Kasumi-1 (cell line): ENCODE data around the gene UTS2R.
"Not testable (repeated sequence)": the region's sequence is repeated elsewhere in the genome, so short reads cannot be mapped to it uniquely, and the experiment has no call there.

Experiments
- DNase-seq, 2 experiments: peaks; one replicate each; lab custom pipeline; 2025; lab: John Stamatoyannopoulos, UW

Gene UTS2R

DNA sequence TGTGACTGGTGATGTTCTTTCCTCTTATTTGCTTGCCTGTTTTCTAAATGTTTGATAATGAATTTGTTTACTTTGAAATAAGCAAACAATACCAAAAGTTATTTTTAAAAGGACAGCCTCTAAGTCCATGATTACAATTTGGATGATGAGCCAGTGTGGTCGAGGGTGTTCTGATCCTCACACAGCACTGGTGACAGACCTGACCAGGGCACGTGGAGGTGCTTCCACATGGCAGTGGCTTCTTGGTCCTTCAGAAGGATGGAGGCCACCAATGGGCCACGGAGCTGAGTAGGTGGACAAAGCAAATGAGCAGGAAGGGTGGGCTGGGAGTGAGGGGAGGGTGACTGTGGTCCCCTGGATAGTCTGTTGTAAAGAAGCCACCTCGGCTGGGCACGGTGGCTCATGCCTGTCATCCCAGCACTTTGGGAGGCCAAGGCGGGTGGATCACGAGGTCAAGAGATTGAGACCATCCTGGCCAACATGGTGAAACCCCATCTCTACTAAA lies 16.7 kb upstream of the UTS2R start:
- no peak for DNase-seq

DNA sequence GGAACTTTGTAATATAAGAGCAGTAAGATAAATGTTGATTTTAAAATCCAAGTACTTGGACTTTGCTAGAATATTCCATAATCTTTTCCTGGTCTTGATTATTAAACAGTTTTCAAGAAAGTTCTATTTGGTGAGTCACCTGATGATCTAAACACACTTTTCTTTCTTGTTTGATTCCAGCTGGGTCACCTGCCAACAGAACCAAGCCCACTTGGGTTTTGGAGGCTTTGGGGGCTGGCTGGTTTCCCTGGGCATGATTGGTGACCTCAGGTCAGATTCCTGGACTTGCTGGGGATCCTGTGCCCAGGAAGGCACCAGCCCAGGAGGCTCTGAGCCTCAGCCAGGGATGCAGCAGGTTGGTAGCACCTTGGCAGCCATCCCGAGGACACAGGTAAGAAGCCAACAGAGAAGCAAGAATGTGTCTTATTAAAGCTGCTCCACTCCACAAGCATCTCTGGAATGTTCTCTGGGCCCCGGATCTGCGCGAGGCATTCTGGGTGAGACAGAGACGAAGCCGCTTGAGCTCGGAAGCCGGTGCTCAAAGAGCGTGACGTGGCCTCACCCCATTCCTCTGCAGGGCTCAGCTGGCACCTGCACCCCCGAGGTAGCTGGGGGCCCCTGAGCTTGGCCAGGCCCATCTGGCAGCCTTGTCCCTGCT lies 15.7 kb upstream of the UTS2R start:
- DNase-seq: no peak

DNA sequence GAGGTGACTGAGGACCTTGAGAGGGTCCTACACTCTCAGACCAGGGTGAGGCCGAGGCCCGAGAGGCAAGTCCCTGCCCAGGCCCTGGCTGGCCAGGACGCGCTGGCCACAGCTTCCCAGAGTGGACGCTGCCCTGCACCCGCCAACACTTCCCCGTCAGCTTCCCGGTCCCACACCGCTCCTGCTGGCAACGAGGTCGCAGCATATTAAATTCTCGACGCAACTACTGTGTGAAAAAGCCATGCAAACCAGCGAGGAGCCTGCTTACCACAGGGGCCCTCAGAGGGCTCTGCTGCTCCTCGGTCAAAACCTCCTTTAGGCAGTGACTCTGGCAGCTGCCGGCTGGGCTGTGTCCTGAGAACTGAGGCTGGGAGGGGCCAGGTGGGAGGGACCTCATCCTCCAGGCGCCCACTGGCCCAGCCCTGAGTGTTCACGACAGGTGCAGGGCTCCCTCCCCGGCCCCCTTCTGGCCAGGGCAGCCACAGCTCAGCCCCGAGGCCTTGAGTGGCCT lies 14.7 kb upstream of the UTS2R start:
- DNase-seq: no peak

DNA sequence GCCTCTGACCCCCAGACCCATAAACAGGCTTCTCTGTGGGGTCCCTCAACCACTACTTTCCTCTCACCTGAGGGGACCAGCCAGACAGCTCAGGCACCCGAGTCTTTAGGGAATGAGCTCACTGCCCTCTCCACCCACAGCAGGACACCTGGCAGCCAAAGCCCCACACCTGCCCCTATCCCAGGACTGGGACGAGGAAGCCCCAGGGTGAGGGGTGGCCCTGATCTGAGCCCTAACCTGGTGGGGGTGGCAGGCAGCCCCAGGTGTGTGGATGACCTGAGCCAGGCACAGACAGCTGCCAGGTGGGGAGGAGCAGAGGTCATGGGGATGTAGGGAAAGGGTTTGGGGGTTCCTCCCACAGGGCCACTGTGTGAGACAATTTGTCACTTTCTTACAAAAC lies 14.2 kb upstream of the UTS2R start:
- no peak for DNase-seq

DNA sequence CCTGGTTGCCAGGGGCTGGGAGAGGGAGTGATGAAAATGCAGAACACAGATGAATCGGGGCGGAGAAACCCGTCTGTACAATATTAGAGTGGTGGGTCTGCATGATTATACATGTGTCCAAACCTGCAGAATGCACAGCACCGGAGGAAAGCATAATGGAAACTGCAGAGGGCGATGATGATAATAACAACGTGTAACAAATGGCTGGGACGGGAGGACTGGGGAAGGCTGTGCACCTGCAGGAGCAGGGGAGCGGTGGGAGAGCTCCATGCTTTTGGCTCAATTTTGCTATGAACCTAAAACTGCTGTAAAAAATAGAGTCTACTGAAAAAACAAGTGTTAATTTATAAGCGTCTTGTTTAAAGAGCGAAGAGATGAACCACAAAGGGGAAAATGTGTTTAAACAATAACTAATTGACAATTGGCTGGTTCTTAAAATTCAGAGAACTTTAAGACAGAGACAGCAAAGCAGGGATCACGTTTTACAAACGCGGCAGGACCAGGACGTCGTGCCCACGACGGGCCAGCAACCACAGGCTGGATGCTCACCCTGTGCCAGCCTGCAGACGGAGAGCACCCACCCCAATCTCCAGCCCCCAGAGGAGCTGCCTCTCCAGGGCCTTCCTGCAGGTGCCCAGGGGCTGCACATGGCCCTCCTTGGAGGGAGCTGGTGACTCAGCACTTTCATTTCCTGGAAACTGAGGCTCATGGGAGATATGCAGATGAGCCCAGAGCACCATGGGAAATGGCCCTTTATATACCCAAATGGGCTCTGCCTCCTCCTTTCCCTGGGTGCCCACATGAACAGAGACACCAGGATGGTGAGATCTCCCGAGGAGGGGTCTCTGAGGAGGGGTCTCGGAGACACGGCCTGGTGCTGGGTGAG lies 12.9 kb upstream of the UTS2R start, which contains the start of gene TEX19:
TEX19 (plus strand) TSS at position 783 of the 886 bp plus-strand sequence. CDS start 2,904 bp downstream, outside the sequence.
- DNase-seq: peak; percentile 31 to 44

DNA sequence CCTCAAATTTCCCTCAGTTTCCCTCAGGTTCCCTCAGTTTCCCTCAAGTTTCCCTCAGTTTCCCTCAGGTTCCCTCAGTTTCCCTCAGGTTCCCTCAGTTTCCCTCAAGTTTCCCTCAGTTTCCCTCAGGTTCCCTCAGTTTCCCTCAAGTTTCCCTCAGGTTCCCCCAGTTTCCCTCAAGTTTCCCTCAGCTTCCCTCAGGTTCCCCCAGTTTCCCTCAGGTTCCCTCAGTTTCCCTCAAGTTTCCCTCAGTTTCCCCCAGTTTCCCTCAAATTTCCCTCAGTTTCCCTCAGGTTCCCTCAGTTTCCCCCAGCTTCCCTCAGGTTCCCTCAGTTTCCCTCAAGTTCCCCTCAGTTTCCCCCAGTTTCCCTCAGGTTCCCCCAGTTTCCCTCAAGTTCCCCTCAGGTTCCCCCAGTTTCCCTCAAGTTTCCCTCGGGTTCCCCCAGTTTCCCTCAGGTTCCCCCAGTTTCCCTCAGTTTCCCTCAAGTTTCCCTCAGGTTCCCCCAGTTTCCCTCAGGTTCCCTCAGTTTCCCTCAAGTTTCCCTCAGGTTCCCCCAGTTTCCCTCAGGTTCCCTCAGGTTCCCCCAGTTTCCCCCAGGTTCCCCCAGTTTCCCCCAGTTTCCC lies 12.0 kb upstream of the UTS2R start:
- DNase-seq: not testable (repeated sequence)

DNA sequence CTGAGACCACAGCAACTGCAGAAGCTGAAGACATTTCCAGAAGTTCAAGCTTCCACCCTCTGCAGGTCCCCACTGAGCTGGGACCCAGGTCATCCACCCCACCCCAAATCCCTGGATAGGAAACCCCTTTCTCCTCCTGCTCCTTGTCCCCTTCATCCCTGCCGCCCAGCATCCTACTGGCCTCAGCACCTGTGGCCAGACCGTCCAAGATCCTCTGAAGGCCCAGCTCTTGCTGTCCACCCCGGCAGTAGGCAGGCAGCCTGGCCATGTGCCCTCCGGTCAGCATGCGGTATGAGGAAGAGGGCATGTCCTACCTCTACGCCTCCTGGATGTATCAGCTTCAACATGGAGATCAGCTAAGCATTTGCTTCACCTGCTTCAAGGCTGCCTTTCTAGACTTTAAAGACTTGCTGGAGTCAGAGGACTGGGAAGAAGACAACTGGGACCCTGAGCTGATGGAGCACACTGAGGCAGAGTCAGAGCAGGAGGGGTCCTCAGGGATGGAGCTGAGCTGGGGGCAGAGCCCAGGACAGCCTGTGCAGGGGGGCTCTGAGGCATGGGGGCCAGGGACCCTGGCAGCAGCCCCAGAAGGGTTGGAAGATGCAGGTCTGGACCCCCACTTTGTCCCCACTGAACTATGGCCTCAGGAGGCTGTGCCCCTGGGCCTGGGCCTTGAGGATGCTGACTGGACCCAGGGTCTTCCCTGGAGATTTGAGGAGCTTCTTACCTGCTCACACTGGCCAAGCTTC lies 9.5 kb upstream of the UTS2R start:
- no peak for DNase-seq

DNA sequence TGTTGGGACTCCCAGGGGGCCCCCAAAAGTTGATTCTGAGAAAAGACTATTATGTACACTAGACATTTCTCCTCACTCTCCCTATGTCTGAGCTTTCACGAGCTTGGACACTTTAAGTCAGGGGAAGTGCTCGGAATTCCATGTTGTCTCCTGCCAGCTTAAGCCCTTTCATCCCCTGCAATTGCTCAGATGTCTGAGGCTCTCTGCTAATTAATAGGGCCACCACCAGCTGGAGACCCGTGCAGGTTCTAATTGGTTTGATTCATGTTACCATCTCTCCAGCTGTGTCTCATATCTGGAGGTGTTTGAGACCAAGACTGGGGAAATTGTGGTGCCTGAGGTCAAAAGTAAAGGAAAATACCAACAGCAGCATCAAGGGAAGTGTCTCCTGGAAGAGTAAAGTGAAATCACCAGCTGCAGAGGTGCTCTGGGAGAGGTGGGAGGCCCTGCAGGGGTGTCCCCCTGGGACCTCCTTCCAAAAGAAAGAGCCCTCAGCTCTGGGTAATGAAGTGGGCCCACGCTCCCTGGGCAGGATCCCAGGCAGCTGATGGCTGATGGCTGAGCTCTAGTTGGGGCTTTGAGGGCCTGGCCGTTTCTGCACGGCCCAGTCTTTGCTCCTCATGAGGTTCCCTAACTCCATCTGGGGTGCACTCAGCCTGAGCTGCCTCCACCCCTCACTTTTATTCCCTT lies 5.8 kb upstream of the UTS2R start:
- DNase-seq: no peak

DNA sequence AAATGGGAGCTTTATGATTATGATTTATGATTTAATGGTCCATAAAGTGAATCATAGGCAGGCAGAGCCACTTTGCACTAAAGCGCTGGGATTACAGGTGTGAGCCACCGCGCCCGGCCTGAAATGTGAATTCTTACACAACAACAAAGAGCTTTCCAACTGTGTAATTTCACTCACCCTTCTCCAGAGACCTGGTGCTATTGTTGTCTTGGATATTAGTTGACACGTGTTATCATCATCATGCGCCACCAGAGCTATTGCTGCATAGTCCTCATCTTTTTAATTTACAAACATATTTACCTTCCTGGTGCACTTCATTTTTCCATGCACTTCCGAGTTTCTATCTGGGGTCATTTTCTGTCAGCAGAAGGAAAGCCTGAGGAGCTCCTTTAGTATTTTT lies 4.8 kb upstream of the UTS2R start:
- DNase-seq: no peak

DNA sequence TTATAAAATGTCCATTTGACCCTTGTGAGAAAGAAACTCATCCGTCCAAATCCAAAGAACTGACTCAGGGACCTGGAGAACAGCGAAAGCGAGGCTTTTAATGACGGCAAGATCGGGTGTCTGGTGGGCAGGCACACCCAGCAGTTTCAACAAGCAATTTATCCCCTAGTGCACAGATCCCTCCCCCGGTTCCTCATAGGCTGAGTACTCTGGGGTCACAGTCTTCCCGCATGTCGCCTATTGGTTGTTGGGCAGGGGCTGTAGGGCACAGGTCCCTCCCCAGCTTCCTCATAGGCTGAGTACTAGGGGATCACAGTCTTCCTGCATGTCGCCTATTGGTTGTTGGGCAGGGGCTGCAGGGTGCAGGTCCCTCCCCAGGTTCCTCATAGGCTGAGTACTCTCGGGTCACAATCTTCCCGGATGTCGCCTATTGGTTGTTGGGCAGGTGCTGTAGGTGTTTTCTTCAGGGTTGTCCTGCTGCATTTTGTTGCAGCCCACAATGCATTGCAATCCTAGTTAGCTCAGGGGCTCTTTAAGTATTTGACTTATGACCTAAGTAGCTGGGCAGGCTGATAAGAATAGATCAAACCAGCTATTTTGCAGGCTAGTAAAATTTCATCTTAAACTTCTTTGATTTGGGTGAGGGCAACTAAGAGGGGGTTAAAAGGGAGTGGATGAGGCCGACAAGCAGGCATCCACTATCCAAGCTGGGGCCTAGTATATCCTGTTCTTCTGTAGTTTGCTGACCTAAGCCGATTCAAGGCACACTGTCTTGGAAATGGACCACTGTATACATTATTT lies 3.6 kb upstream of the UTS2R start:
- no peak for DNase-seq

DNA sequence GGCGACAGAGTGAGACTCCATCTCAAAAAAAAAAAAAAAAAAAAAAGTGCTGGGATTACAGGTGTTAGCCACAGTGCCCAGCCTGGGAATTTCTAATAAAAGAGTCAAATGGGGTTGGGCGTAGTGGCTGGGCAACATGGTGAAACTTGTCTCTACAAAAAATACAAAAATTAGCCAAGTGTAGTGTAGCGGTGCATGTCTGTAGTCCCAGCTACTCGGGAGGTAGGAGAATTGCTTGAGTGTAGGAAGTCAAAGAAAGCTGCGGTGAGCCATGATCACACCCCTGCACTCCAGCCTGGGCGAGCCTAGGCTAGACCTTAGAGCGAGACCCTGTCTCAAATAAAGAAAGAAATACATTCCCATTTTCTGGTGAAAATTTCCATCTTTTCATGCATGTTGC lies 2.4 kb upstream of the UTS2R start:
- no peak for DNase-seq

DNA sequence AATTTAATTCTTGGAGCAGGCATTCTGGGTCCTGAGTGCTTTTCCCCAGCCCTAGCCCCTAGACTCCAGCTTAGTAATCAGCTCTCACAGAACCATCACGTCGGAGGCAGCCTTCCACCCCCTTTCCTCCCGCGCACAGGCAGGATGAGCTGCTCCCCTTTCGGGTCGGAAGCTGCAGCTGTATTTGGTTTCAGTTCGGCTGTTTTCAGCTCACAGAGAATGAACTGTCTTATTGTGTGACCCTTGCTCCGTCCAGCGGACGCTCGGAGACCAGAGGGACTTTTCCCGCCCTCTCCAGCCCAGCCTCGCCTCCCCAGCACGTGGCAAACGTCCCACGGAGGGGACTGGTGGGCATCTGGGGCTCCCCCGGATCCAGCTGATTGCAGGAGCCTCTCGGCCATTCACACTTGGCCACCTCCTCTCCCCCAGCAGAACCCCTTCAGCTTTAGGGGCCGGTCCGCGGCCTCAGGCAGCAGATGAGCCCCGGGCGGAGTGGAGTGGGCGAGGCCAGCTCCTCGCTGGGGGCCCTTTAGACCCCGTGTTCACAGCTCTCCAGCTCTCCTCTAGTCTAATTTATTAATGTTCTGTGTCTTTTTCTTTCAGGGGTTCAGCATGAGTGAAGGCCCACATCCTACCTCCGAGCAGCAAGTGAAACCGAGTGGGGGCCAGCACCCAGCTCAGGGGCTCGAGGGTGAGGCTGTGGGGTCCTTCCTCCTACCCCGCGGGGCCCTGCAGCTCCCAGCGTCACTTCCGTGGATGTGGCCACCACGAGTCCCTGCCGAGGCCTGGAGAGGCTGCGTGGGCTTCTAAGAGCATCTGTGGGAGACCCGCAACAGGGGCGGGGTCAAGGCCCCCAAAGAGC lies 863 bp upstream of the UTS2R start:
- no peak for DNase-seq

DNA sequence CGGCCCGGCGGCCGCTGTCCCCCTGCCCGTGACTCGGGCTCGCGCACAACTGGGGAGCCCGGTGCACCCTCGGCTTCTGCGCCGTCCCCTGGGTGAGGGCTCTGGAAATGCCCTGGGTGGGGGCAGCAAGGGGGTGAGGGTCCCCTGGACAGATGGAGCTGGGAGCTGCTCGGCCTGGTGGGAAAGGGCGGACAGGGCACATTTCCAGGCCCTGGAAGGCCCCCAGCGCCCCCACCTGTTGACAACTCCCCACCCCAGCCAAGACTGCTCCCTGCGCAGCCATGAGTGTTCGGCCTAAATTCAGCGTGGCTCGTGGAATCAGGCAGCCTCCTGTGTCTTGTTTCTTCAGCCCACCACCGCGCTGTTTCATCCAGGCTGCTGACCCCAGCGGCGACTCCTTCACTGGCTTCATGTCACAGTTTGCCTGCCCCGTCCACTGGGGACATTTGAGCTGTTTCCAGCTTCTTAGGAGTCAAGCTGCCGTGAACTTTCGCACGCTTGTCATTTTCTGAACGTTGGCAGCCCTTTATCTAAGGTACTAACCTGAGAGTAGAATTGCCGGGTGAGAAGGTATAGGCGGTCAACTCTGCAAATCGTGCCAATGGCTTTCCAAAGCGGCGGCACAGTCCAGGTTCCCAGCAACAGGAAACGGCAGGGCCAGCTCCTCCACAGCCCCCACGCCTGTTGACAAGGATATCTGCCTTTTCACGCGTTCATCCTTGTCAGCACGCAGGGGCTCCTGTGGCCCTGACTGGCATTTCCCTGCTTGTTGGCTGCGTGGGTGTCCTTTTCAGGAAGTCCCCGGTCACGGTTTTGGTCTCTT lies 895 bp downstream of the UTS2R start:
- no peak for DNase-seq

DNA sequence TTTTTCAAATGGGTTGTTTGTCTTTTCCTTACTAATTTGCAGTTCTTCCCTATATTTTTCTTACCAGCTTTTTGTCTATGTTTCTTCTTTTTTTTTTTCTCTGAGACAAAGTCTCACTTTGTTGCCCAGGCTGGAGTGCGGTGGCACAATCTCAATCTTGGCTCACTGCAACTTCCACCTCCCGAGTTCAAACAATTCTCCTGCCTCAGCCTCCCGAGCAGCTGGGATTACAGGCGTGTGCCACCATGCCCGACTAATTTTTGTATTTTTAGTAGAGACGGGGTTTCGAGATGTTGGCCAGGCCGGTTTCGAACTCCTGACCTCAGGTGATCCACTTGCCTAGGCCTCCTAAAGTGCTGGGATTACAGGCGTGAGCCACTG lies 1.5 kb downstream of the UTS2R start:
- DNase-seq: not testable (repeated sequence)

DNA sequence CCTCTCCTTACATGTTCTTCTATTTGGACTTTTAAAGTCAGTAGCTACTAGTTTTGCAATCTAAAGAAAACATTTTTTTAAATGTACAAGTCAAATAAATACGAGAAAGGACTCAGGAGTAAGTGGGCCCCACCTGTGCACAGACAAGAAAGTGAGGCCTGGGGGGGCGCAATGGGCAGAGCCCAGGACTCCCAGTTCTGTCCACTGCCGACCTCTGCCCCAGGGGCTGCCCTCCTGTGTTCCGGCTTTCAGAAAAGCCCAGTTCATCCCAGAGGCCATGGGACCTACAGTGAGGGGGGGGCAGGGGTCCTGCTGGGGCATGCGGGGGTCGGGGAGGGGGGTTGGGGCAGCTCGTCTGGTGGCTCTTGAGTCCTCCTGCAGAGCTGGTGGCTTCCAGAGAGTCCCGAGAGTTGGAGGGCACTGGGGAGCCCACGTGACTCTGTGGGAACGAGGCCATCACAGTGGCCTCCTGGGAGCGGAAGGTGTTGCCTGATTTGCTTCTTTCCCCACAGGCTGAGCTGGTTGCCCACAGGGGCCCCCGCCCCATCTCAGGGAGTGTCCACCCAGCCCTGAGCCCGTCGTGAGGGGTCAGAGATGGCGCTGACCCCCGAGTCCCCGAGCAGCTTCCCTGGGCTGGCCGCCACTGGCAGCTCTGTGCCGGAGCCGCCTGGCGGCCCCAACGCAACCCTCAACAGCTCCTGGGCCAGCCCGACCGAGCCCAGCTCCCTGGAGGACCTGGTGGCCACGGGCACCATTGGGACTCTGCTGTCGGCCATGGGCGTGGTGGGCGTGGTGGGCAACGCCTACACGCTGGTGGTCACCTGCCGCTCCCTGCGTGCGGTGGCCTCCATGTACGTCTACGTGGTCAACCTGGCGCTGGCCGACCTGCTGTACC lies 2.4 kb downstream of the UTS2R start:
- no peak for DNase-seq

DNA sequence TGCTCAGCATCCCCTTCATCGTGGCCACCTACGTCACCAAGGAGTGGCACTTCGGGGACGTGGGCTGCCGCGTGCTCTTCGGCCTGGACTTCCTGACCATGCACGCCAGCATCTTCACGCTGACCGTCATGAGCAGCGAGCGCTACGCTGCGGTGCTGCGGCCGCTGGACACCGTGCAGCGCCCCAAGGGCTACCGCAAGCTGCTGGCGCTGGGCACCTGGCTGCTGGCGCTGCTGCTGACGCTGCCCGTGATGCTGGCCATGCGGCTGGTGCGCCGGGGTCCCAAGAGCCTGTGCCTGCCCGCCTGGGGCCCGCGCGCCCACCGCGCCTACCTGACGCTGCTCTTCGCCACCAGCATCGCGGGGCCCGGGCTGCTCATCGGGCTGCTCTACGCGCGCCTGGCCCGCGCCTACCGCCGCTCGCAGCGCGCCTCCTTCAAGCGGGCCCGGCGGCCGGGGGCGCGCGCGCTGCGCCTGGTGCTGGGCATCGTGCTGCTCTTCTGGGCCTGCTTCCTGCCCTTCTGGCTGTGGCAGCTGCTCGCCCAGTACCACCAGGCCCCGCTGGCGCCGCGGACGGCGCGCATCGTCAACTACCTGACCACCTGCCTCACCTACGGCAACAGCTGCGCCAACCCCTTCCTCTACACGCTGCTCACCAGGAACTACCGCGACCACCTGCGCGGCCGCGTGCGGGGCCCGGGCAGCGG lies 3.2 kb downstream of the UTS2R start:
- DNase-seq: no peak
